Panc1 (cell line): ENCODE measurements around the gene DPH5. TPM values are rescaled to one million over a fixed set of nuclear protein-coding genes. Genes with fewer than 3 reads are reported as not detected.

Experiments used
- ATAC-seq: fragments of 200-7000 bp; cut with Tn5 transposase; 2 replicates; pipeline ENCODE4 v1.9.1; 2020; ENCODE audit warnings: mild to moderate bottlenecking, moderate library complexity
- BruUV-seq: library from RNA; stranded (reverse); fragments of 400-500 nt; replicated peaks from 2 replicates; lab custom pipeline; 2021; lab: Mats Ljungman, UMichigan
- CTCF ChIA-PET: fragments of 300-600 bp; sonication (Branson Sonifier 250); formaldehyde crosslinking; loops from one replicate; lab custom pipeline; 2022; ENCODE audit warnings: antibody characterized with exemption; lab: Charles Lee
- POLR2A ChIA-PET: fragments of 300-600 bp; sonication (Branson Sonifier 250); formaldehyde crosslinking; loops from one replicate; lab custom pipeline; 2022; ENCODE audit warnings: antibody characterized with exemption; lab: Charles Lee
- DNase-seq: peaks from one replicate; pipeline ENCODE4 v3.0.0-alpha.2; 2010; ENCODE audit warnings: low read depth, low spot score
- H3K27ac ChIP-seq: 2 replicates; pipeline ENCODE4 v1.5.1; 2011; ENCODE audit warnings: mild to moderate bottlenecking, low read length, inconsistent platforms
- H3K27me3 ChIP-seq: fragments of 200-500 bp; sonication (Bioruptor generic); 2 replicates; pipeline ENCODE4 v1.6.0; 2014; ENCODE audit warnings: low read length, inconsistent platforms; ENCODE audit not compliant: control insufficient read depth, insufficient read depth
- H3K36me3 ChIP-seq: fragments of 200-500 bp; sonication (Bioruptor generic); 2 replicates; pipeline ENCODE4 v1.5.1; 2014; ENCODE audit warnings: inconsistent platforms, mild to moderate bottlenecking, low read length, moderate library complexity; ENCODE audit not compliant: control insufficient read depth, insufficient read depth
- H3K4me1 ChIP-seq: 2 replicates; pipeline ENCODE4 v1.5.1; 2011; ENCODE audit warnings: inconsistent platforms, mild to moderate bottlenecking, low read length, moderate library complexity; ENCODE audit not compliant: control insufficient read depth, insufficient read depth
- H3K4me3 ChIP-seq, 2 experiments: 2 replicates each; pipeline ENCODE4 v1.5.1; 2011 to 2012; ENCODE audit warnings: low read depth in 2 of 2, low read length in 2 of 2, mild to moderate bottlenecking in 2 of 2, inconsistent platforms in 1 of 2, moderate library complexity in 1 of 2
- H3K9me3 ChIP-seq: fragments of 200-500 bp; sonication (Bioruptor generic); 2 replicates; pipeline ENCODE4 v1.5.1; 2014; ENCODE audit warnings: low read depth, mild to moderate bottlenecking, inconsistent platforms, low read length, moderate library complexity; ENCODE audit not compliant: control insufficient read depth, insufficient read depth
- POLR2AphosphoS5 ChIP-seq: IDR thresholded peaks from 2 replicates; pipeline ENCODE4 v1.6.1; 2012; ENCODE audit warnings: mild to moderate bottlenecking, low read depth, low read length, moderate library complexity
- REST ChIP-seq, 2 experiments: IDR thresholded peaks; 2 replicates each; pipeline ENCODE4 v1.6.1; 2011 to 2012; ENCODE audit warnings: low read depth in 2 of 2, control low read depth in 1 of 2, low read length in 1 of 2, mild to moderate bottlenecking in 1 of 2, moderate library complexity in 1 of 2; ENCODE audit not compliant: insufficient read depth in 1 of 2
- SIN3A ChIP-seq: IDR thresholded peaks from 2 replicates; pipeline ENCODE4 v1.6.1; 2012; ENCODE audit warnings: low read depth, mild to moderate bottlenecking, low read length, moderate library complexity, borderline replicate concordance; ENCODE audit not compliant: insufficient read depth
- TCF7L2 ChIP-seq: IDR thresholded peaks from 2 replicates; pipeline ENCODE4 v1.6.1; 2011; ENCODE audit warnings: mild to moderate bottlenecking, low read depth, low read length, inconsistent platforms
- in situ Hi-C: cut with HindIII; loops from 2 replicates; pipeline ENCODE4 v1.10.0; 2016; ENCODE audit warnings: low sequenced_read_pairs, low pct_unique_long_range_greater_than_20kb
- intact Hi-C: fragments of 100-400 bp; cut with micrococcal nuclease; formaldehyde crosslinking; loops from one replicate; pipeline ENCODE4 v1.10.0; 2022; ENCODE audit not compliant: unreplicated experiment
- total RNA-seq: library from RNA; stranded (reverse); gene quantifications from one replicate; pipeline ENCODE4 v1.2.1, GENCODE V29; 2021; ENCODE audit not compliant: unreplicated experiment
- TF ChIP-seq, protein P1 (sequence below): fragments of 450-650 bp; IDR thresholded peaks from 2 replicates; pipeline ENCODE4 v1.5.1; 2017; ENCODE audit warnings: mild to moderate bottlenecking

DPH5 gene
- total RNA-seq, 1 experiment from 2014 or later: 22.6 TPM

DNA sequence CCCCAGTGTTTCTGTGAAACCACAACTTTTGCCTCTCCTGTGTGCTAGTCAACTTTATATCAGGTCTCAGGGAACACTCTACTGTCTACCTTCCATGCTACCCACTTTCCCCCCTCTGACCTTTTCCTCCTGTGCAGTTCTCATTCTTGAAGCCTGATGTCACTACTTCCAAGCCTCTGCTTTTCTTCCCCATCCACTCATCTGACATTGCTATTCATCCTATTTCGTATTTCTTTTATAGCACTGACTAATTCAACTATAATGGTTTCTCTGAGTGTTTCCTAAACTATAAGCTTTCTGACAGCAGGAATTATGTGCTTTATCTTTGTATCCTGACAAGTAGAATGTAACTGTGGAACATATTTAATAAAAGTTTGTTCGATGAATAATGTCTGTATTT, 18.2 kb upstream of the DPH5 start:
- Histone ChIP-seq H3K27me3 (no peaks in the 10 kb centered on the region), H3K27ac (no peak overlapping the region), H3K4me1 (no peaks in the 10 kb centered on the region), H3K9me3 (no peaks in the 10 kb centered on the region; the same call in 1 of the 2 replicates), H3K4me3 (no peak overlapping the region), H3K36me3 (no peaks in the 10 kb centered on the region)
- TF ChIP-seq POLR2AphosphoS5 (no peak), REST (IDR thresholded peaks at IDR 0.05; ENCODE audit: insufficient read depth in 1 of 2, low read depth in 2 of 2, low read length in 1 of 2) (no peak), TCF7L2 (no peak), SIN3A (no peak)
- TF ChIP-seq, protein P1, sequence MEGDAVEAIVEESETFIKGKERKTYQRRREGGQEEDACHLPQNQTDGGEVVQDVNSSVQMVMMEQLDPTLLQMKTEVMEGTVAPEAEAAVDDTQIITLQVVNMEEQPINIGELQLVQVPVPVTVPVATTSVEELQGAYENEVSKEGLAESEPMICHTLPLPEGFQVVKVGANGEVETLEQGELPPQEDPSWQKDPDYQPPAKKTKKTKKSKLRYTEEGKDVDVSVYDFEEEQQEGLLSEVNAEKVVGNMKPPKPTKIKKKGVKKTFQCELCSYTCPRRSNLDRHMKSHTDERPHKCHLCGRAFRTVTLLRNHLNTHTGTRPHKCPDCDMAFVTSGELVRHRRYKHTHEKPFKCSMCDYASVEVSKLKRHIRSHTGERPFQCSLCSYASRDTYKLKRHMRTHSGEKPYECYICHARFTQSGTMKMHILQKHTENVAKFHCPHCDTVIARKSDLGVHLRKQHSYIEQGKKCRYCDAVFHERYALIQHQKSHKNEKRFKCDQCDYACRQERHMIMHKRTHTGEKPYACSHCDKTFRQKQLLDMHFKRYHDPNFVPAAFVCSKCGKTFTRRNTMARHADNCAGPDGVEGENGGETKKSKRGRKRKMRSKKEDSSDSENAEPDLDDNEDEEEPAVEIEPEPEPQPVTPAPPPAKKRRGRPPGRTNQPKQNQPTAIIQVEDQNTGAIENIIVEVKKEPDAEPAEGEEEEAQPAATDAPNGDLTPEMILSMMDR: no peak
- in situ Hi-C loops: no loop called here
- intact Hi-C loops: no loop called here
- ChIA-PET CTCF (no interaction called here), POLR2A (no interaction called here)
- BruUV-seq: no TSS peak
- ATAC-seq (no peak), DNase-seq (no peak)

DNA sequence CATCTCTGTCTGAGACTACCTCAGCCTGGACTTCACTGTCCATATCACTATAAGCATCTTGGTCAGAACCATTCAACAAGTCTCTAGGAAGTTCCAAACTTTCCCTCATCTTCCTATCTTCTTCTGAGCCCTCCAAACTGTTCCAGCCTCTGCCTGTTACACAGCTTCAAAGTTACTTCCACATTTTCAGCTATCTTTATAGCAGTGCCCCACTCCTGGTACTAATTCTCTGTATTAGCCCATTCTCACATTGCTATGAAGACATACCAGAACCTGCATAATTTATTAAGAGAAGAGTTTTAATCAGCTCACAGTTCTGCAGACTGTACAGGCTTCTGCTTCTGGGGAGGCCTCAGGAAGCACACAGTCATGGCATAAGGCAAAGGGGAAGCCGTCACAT, 15.7 kb upstream of the DPH5 start:
- no peaks in the 10 kb centered on the region; the same call in 1 of the 2 replicates for H3K9me3 ChIP-seq
- in situ Hi-C loops (no loop called here), intact Hi-C loops (no loop called here)
- no TSS peak for BruUV-seq
- no peak overlapping the region for H3K27ac ChIP-seq
- TF ChIP-seq POLR2AphosphoS5 (no peak), SIN3A (no peak), REST (IDR thresholded peaks at IDR 0.05; ENCODE audit: insufficient read depth in 1 of 2, low read depth in 2 of 2, low read length in 1 of 2) (no peak), TCF7L2 (no peak)
- TF ChIP-seq, protein P1: no peak
- H3K27me3 ChIP-seq: no peaks in the 10 kb centered on the region
- POLR2A ChIA-PET: no interaction called here
- DNase-seq: no peak
- H3K36me3 ChIP-seq: no peaks in the 10 kb centered on the region
- H3K4me1 ChIP-seq: no peaks in the 10 kb centered on the region
- CTCF ChIA-PET: no interaction called here
- no peak for ATAC-seq
- no peak overlapping the region for H3K4me3 ChIP-seq
